Uterus (tissue), 4 donors: Measurements from ENCODE around the gene SYCE1L. TPM values are rescaled to one million over a fixed set of nuclear protein-coding genes. Genes with fewer than 3 reads are reported as not detected.
A peak's percentile ranks its signal among the peaks of the same experiment; 100 is the strongest.

Experiments
- DNase-seq, 2 donors: peaks; one replicate each; pipeline ENCODE4 v3.0.0-alpha.2; 2019 to 2020
- H3K27ac ChIP-seq, 2 donors: fragments of 200-600 bp; sonication (generic); 1 replicate in 1 of 2; 2 replicates in 1 of 2; pipeline ENCODE4 v1.5.1; 2016 to 2018
- H3K27me3 ChIP-seq, 2 donors: fragments of 200-600 bp; sonication (generic); one replicate each; pipeline ENCODE4 v1.5.1; 2018 to 2019; ENCODE audit warnings: control low read depth in 1 of 2
- H3K36me3 ChIP-seq, 2 donors: fragments of 200-600 bp; sonication (generic); one replicate each; pipeline ENCODE4 v1.5.1; 2019; ENCODE audit warnings: control low read depth in 1 of 2
- H3K4me1 ChIP-seq, 2 donors: fragments of 200-600 bp; sonication (generic); one replicate each; pipeline ENCODE4 v1.5.1; 2018 to 2019; ENCODE audit warnings: control low read depth in 1 of 2
- H3K4me3 ChIP-seq, 2 donors: fragments of 200-600 bp; sonication (generic); 1 replicate in 1 of 2; 2 replicates in 1 of 2; pipeline ENCODE4 v1.5.1; 2018 to 2019; ENCODE audit warnings: mild to moderate bottlenecking in 1 of 2
- H3K9me3 ChIP-seq, 2 donors: fragments of 200-600 bp; sonication (generic); one replicate each; pipeline ENCODE4 v1.5.1; 2019; ENCODE audit warnings: control low read depth in 1 of 2
- CTCF ChIP-seq, 4 experiments: fragments of 200-600 bp in 2 of 4; fragments of 450-650 bp in 2 of 4; sonication (generic) in 2 of 4; IDR thresholded peaks; one replicate each; pipeline ENCODE4 v1.5.1; 2016 to 2019; ENCODE audit warnings: antibody characterized with exemption in 4 of 4, mild to moderate bottlenecking in 2 of 4, moderate library complexity in 1 of 4
- POLR2A ChIP-seq, 2 donors: fragments of 450-650 bp; IDR thresholded peaks; one replicate each; pipeline ENCODE4 v1.6.1; 2016; ENCODE audit warnings: antibody characterized with exemption in 2 of 2, mild to moderate bottlenecking in 1 of 2, moderate library complexity in 1 of 2
- intact Hi-C: fragments of 100-400 bp; cut with DNase I; formaldehyde crosslinking; loops from one replicate; pipeline ENCODE4 v1.15.1; 2023; ENCODE audit warnings: low total_unique reads
- total RNA-seq, 4 donors: library from RNA; depleted of rRNA in 3 of 4; stranded (reverse); fragments of >200 nt in 3 of 4; gene quantifications; one replicate each; pipeline versions ENCODE4 v1.1.0 to v1.2.4, GENCODE V29; 2014 to 2023
- donor health status: DM: yes; HTN: yes; CAD: no.

The SYCE1L gene
- total RNA-seq, 4 donors from 2014 or later: 0.48 to 11.4 TPM; not detected in 2

- no peaks in the 10 kb centered on the region for H3K4me1 ChIP-seq
- H3K27me3 ChIP-seq: no peaks in the 10 kb centered on the region
- no peak overlapping the region for H3K4me3 ChIP-seq
- TF ChIP-seq CTCF (IDR thresholded peaks at IDR 0.05) (no peak), POLR2A (IDR thresholded peaks at IDR 0.05) (no peak)
- no peak overlapping the region for H3K27ac ChIP-seq
- H3K9me3 ChIP-seq: no peaks in the 10 kb centered on the region
- no peaks in the 10 kb centered on the region for H3K36me3 ChIP-seq
- no peak for DNase-seq
- intact Hi-C loops: loop anchor here (5.0 kb wide), 1 partner anchor 1374 kb away; no protein-coding TSS in a partner anchor
Observed at GRCh38 chr16:77166726-77167125, 32.5 kb upstream of the SYCE1L start.

- no peaks in the 10 kb centered on the region for H3K4me1 ChIP-seq
- H3K4me3 ChIP-seq: no peak overlapping the region
- no peak for DNase-seq
- H3K27ac ChIP-seq: no peak overlapping the region
- no peaks in the 10 kb centered on the region for H3K9me3 ChIP-seq
- H3K36me3 ChIP-seq: no peaks in the 10 kb centered on the region
- no peaks in the 10 kb centered on the region for H3K27me3 ChIP-seq
- TF ChIP-seq POLR2A (IDR thresholded peaks at IDR 0.05) (no peak), CTCF (IDR thresholded peaks at IDR 0.05) (no peak)
- intact Hi-C loops: loop anchor here (5.0 kb wide), 1 partner anchor 1377 kb away; no protein-coding TSS in a partner anchor
Observed at GRCh38 chr16:77168901-77169300, 30.3 kb upstream of the SYCE1L start.

- Histone ChIP-seq H3K36me3 (no peaks in the 10 kb centered on the region), H3K27me3 (no peaks in the 10 kb centered on the region), H3K4me1 (no peaks in the 10 kb centered on the region), H3K9me3 (no peaks in the 10 kb centered on the region), H3K4me3 (no peak overlapping the region), H3K27ac (no peak overlapping the region)
- no peak for TF ChIP-seq POLR2A (IDR thresholded peaks at IDR 0.05)
- no peak for TF ChIP-seq CTCF (IDR thresholded peaks at IDR 0.05)
- no peak for DNase-seq
- intact Hi-C loops: loop anchor here (5.0 kb wide), 1 partner anchor 1377 kb away; no protein-coding TSS in a partner anchor
Observed at GRCh38 chr16:77169650-77170236, 29.5 kb upstream of the SYCE1L start.

GRCh38 chr16:77170805-77171204, 28.4 kb upstream of the SYCE1L start:
- Histone ChIP-seq H3K27ac (no peak overlapping the region), H3K4me3 (no peak overlapping the region), H3K4me1 (no peaks in the 10 kb centered on the region), H3K36me3 (no peaks in the 10 kb centered on the region), H3K27me3 (no peaks in the 10 kb centered on the region), H3K9me3 (no peaks in the 10 kb centered on the region)
- intact Hi-C loops: no loop called here
- TF ChIP-seq POLR2A (IDR thresholded peaks at IDR 0.05) (no peak), CTCF (IDR thresholded peaks at IDR 0.05) (no peak)
- no peak for DNase-seq

- H3K9me3 ChIP-seq: no peaks in the 10 kb centered on the region
- H3K4me1 ChIP-seq: no peaks in the 10 kb centered on the region
- TF ChIP-seq POLR2A (IDR thresholded peaks at IDR 0.05) (no peak), CTCF (IDR thresholded peaks at IDR 0.05) (peak; percentile 59 to 64 (median 60))
- no peaks in the 10 kb centered on the region for H3K27me3 ChIP-seq
- intact Hi-C loops: no loop called here
- peak in 1 of 2 donors; percentile 34 for DNase-seq
- H3K4me3 ChIP-seq: no peak overlapping the region
- H3K27ac ChIP-seq: no peak overlapping the region
- no peaks in the 10 kb centered on the region for H3K36me3 ChIP-seq
Observed at GRCh38 chr16:77171745-77172635, 27.2 kb upstream of the SYCE1L start.
